H1 (cell line): Measurements from ENCODE around the gene KCNK15. TPM values are rescaled to one million over a fixed set of nuclear protein-coding genes. Genes with fewer than 3 reads are reported as not detected.

Source experiments
- E2F6 ChIP-seq: IDR thresholded peaks from 2 replicates; pipeline ENCODE4 v1.6.1; 2012; ENCODE audit warnings: inconsistent platforms
- RNF2 ChIP-seq: fragments of 200-900, 300-1000 bp; sonication (generic); IDR thresholded peaks from 2 replicates; pipeline ENCODE4 v1.7.1; 2016; ENCODE audit warnings: borderline replicate concordance, low read depth, mild to moderate bottlenecking, antibody characterized with exemption, low read length; ENCODE audit not compliant: poor library complexity, severe bottlenecking; ENCODE audit errors: missing control alignments
- polyA plus RNA-seq, 7 experiments: library from polyadenylated mRNA; depleted of rRNA in 3 of 7; stranded (reverse) in 5 of 7; unstranded in 2 of 7; fragments of >200 nt in 5 of 7; fragments of 200-250 nt in 2 of 7; gene quantifications; 1 replicate in 5 of 7; 2 replicates in 1 of 7; 4 replicates in 1 of 7; pipeline versions ENCODE4 v1.2.1 to v1.2.3, GENCODE V29; 2011 to 2013; ENCODE audit warnings: missing spikeins in 2 of 7, mixed read lengths in 2 of 7
- total RNA-seq: library from RNA; stranded (reverse); fragmentation: NEBNext Ultra II Directional; extraction: Animal tissue kit (Norgen Biotek cat#: 25700); gene quantifications from 2 replicates; pipeline ENCODE4 v1.2.1, GENCODE V29; 2021

The KCNK15 gene
- total and polyA plus RNA-seq, 2 of the 8 experiments (the other 6 are each of a cell fraction or from before 2014, with no cell fraction given) = 0.24 to 0.33 TPM

GRCh38 chr20:44703956-44704488, 41.6 kb upstream of the KCNK15 start (continued):
- no peak for TF ChIP-seq E2F6
- TF ChIP-seq RNF2 = no peak
